Fibroblast of skin of right biceps (primary cell): ENCODE measurements around the gene TMEM190.
A peak's percentile ranks its signal among the peaks of the same experiment; 100 is the strongest.
"Not testable (repeated sequence)": the region's sequence is repeated elsewhere in the genome, so short reads cannot be mapped to it uniquely, and the experiment has no call there.

Experiments
- DNase-seq: peaks from one replicate; pipeline ENCODE4 v3.0.0-alpha.2; 2013

The TMEM190 gene

DNA sequence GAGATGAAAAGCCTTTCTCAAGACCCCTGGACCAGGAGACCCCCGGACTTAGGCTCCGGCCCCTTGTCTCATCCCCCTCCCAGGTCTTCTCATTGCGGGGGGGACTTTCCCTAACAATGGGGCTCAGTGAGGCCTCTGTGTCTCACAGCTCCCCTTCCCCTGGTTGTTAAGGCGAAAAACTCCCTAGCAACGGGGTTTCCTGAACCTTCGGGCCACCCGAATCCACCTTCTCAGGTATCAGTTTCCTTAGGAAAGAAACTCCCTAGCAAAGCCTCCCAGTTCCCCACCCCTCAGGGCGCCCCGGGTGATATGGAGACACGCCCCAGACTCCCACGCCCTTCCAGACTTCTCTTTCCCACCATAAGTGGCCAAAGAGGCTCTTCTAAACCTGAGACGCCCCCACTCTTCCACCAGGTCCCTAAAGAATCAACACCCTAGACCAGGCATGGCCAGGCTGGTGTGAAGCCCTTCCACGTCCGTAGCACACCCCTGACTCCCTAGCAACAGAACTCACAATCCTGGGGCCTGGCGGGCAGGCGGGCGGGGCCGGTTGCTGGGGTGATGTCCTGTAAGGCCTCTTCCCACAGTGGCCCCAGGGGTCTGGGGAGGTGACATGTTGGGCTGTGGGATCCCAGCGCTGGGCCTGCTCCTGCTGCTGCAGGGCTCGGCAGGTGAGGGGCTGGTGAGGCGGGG lies at the start of gene TMEM190:
TMEM190 (plus strand) TSS at position 586 of the 693 bp plus-strand sequence; CDS start at position 614, 28 bp downstream.
- no peak for DNase-seq

GRCh38 chr19:55328774-55329318 lies 47.8 kb upstream of the TMEM190 start:
- not testable (repeated sequence) for DNase-seq

DNA sequence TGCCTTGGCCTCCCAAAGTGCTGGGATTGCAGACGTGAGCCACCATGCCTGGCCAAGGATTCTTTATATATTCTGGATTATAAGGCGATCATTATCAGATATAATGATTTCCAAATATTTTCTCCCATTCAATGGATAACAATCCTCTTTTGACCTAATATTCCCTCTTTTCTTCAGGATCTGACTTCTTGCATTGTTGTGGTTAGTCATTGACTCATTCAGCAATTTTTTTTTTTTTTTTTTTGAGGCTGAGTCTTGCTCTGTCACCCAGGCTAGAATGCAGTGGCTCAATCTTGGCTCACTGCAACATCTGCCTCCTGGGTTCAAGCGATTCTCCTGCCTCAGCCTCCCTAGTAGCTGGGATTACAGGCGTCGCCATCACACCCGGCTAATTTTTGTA lies 46.8 kb upstream of the TMEM190 start:
- peak; percentile 52 for DNase-seq

- no peak for DNase-seq
These were observed 42.8 kb upstream of the TMEM190 start for GRCh38 chr19:55333870-55334269.

DNA sequence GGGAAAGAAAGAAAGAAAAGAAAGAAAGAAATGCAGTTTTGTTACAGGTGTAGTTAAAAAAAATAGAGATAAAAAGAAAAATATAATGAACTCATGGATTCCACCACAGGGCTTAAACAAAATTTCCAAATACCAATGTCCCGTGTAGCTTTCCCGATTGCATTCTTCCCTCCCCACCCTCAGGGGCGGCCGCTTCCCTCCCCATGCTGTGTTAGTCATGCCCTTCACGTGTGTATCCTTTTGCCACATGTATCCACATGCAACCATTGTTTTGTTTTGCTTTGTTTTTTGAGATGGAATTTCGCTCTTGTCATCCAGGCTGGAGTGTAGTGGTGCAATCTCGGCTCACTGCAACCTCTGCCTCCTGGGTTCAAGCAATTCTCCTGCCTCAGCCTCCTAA lies 40.5 kb upstream of the TMEM190 start:
- peak; percentile 33 for DNase-seq

DNA sequence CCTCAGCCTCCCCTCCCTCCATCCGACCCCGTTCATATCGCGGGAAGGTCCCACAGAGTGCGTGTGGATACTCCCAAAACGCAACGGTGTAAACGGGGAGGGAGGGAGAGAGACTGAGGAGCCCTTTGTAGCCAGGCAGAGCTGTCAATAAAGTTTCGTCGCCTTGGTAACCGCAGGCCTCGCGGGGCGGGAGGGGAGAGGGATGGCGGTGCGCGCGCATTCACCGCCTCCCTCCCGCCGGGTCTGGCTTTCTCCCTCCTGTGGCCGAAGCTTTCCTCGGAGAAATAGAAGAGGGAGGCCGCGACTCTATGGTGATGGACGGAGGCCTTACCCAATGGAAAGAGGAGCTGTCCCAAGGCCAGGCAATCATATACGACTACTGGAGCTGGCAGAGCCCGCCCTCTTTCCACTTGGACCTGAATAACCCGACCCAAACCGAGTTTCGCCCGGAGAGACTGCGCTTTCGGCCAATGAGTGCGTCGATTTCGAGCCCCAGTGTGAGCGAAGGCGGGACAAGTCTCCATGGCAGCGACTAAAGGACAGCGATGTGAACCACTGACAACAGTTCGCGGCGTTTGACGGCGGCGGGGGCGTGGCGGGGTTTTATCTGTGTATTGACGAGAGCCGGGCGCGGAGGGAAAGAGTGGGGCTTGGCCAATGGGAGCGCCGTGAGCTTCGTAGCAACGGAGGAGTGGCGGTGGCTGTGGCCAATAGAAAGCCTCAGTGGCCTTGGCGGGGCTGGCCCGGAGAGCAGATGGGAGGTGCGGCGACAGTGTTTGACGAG lies 37.3 kb upstream of the TMEM190 start, which contains the start of gene KMT5C:
KMT5C (plus strand) TSS at position 772 of the 784 bp plus-strand sequence. CDS start 2,061 bp downstream, outside the sequence.
- DNase-seq = peak; percentile 100

GRCh38 chr19:55339889-55340783 lies 36.5 kb upstream of the TMEM190 start:
- no peak for DNase-seq

DNA sequence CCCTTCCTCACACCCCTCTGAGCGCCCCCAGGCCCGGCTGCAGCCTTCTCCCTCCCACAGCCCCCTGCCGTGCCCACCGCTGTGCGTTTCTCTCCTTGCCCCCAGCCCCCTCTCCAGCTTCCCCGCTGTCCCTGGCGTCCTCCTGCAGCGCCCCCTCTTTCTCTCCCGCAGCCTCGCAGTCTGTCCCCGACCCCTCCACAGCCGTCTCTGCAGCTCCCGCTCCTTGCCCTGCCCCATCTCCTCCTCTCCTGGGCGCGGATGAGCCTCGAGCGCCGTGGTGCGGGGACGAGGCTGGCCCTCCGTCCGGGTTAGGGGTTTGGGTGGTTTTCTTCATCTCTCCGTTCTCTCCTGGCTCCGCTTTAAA lies 35.9 kb upstream of the TMEM190 start:
- DNase-seq = no peak

- peak; percentile 57 for DNase-seq
These were observed 35.4 kb upstream of the TMEM190 start for GRCh38 chr19:55341171-55341588.

DNA sequence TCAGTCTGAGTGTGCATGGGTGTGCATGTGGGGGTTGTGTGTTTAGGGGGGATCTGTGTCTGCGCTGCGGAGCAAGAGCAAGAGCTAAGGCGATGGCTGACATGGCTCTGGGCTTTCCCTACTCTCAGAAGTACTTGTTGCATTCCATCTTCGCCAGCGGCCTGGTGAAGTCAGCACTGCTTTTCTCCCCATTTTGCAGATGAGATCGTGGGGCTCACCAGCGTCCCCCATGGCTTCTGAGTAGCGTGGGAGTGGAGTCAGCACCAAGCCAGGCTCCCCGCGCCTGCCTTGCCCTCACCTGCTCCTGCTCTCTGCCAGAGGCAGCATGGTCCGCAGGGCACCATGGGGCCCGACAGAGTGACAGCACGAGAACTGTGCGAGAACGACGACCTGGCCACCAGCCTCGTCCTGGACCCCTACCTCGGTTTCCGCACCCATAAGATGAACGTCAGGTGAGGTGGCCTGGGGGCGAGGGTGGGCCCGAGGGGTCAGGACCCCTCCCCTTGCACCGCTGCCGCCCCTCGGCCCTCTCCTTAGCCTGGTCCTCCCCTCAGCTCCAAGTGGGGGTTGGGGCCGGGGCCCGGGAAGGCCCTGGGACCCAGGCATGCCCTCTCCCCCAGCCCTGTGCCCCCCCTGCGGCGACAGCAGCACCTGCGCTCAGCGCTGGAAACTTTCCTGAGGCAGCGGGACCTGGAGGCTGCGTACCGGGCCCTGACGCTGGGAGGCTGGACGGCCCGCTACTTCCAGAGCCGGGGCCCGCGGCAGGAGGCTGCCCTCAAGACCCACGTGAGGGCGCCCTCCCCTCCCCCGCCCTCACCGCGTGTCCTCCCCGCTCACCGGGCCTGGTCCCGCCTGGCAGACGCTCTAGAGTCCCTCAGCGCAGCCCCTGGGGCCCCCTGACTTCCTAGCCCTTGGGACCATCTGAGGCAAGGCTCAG lies 34.8 kb upstream of the TMEM190 start:
- no peak for DNase-seq

DNA sequence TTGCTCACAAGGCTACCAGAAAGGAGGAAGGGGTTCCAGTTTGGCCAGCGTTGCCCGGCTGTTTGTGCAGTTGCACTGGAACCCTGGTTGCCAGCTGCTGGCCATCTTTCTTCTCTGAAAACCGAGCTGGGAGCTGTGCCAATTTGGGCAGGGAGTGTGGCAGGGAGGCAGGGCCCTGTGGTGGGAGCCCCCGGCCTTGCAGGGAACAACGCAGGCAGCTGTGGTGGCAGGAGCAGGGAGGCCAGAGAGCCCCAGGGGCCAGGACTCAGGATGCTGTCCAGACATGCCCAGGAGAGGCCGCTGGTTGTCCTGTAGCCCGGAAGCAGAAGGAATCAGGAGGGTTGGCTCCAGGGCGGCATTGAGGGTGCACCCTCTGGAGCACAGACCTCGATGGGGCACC lies 32.2 kb upstream of the TMEM190 start:
- no peak for DNase-seq

GRCh38 chr19:55345101-55345817 lies 31.4 kb upstream of the TMEM190 start:
- no peak for DNase-seq

DNA sequence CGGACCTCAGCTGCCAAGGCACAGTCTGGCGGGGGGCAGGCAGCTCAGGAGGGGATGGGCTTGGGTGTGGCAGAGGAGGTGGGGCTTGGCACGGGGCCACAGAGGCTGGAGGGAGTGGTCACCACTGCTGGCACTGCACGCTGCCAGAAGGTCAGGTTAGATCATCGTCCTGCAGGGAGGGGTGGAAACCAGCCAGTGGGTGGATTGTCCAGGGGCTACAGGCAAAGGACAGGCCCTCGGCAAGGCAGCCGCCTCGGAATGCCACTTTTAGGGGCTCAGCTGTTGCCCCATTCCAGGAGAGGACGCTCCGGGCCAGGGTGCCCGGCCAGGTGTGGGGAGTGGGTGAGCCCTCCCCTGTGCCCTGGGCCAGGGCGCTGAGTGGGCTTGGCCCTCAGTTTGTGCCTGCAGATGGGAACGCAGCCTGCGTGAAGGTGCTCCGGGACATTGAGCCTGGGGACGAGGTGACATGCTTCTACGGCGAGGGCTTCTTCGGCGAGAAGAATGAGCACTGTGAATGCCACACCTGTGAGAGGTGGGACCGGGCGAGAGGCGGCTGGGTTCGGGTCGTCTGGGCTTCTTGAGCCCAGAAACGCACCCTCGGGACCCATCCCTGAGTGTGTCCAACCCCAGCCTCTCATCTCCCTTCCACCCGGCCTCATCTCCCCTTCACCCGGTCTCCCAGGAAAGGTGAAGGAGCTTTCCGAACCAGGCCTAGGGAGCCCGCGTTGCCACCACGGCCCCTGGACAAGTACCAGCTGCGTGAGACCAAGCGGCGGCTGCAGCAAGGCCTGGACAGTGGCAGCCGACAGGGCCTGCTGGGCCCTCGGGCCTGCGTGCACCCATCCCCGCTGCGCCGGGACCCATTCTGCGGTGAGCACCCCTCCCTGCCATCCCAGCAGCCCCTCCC lies 30.6 kb upstream of the TMEM190 start:
- DNase-seq = no peak

DNA sequence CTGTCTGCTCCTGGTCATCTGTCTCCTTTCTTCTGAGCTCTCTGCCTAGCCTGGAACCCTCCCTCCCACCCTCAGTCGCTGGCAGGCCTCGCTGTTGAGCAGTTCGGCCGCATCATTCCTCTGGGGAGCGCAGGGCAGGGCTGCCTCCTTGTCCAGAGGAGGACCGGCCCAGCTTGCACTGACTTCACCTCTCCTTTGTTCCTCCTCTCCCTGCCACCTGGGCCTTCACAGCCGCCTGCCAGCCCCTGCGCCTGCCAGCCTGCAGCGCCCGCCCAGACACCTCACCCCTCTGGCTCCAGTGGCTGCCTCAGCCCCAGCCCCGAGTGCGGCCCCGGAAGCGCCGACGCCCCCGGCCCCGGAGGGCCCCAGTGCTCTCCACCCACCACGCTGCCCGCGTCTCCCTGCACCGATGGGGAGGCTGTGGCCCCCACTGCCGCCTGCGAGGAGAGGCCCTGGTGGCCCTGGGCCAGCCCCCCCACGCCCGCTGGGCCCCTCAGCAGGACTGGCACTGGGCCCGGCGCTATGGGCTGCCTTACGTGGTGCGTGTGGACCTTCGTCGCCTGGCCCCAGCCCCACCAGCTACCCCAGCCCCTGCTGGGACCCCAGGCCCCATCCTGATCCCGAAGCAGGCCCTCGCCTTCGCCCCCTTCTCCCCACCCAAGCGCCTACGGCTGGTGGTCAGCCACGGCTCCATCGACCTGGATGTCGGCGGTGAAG lies 29.7 kb upstream of the TMEM190 start:
- no peak for DNase-seq

- DNase-seq = no peak
These were observed 29.1 kb upstream of the TMEM190 start for GRCh38 chr19:55347442-55348009.

DNA sequence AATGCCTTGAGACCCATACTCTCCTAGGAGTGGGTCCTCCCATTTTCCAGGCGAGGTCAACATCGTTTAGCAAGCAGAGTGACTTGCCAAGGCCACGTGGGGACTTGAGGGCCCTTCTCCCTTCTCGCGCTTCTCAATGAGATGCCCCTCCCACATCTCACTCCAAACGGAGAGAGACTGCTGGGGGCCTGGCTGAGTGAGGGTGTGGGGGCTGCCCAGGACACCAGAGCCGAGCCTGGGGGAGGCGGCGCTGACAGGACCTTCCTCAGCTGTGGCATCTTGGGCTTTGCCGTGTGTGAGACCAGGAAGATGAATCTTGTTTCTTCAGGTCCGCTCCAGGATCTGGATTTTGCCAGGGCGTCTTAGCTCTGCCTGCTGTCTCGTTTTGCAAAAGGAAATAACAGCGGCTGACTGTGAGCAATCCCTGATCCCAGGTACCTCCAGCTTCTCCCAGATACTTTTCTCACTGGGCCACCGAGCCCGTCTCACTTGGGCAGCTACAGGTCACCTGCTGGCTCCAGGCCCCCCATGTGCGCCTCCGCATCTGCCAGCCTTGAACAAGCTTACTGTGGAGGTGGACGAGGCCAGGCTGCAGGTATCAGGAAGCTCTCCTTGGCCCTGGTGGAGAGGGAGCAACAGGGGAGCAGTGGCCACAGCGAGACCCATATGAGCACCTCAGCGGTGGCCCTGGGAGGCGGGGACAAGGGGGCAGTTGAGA lies 28.1 kb upstream of the TMEM190 start:
- DNase-seq = no peak

GRCh38 chr19:55350620-55351315 lies 25.9 kb upstream of the TMEM190 start:
- DNase-seq = no peak

DNA sequence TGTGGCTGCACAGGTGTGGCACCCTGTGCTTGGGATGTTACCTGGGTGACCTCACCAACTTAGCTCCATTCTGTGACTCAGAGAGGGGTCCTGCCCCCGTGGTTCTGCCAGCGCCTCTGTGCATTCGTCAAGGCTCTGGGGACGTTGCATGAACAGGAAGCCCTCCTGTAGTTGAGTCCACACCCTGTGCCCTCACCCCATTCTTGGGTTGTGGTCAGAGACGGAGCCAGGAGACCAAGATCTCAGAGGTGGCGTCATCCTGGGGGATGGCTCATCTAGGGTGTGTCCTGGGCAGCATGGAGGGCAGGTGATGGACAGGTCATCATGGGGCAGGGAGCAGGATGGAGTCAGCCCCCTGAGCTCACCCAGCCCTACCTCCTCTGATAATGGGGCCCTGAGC lies 24.6 kb upstream of the TMEM190 start:
- DNase-seq = no peak
